ENCODE data around the gene GUCA1A. TPM values are rescaled to one million over a fixed set of nuclear protein-coding genes. Genes with fewer than 3 reads are reported as not detected.

GUCA1A gene
- total RNA-seq, 1 donor from 2014 or later = not detected

DNA sequence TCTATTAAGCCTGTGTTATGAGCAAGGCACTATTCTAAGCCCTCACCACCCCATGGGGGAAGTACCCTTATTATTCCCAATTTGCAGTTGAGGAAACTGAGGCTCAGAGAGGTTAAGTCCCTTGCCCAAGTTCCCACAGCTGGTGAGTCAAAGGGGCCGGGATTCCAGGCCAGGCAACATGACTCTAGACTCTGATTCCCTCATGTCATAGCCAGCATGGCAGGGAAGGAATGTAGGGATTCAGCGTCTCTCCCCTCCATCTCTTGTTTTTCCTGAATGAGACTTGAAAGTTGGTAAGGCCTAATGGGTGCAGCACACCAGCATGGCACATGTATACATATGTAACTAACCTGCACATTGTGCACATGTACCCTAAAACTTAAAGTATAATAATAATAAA lies 37.4 kb upstream of the GUCA1A start:
- Histone ChIP-seq H3K27me3 (no peaks in the 10 kb centered on the region), H3K4me1 (peaks cover 26% of the 10 kb centered on the region), H3K36me3 (no peaks in the 10 kb centered on the region), H3K27ac (no peak overlapping the region), H3K9me3 (no peaks in the 10 kb centered on the region), H3K4me3 (no peak overlapping the region)
- DNase-seq (ENCODE audit: extremely low spot score in 2 of 2) = no peak
- intact Hi-C loops (cut with DNase I) = no loop called here
- no peak for TF ChIP-seq POLR2AphosphoS5 (IDR thresholded peaks at IDR 0.05; ENCODE audit: insufficient read depth in 1 of 2, low read depth in 1 of 2)
- TF ChIP-seq POLR2A (IDR thresholded peaks at IDR 0.05) = no peak
- TF ChIP-seq, protein P1, sequence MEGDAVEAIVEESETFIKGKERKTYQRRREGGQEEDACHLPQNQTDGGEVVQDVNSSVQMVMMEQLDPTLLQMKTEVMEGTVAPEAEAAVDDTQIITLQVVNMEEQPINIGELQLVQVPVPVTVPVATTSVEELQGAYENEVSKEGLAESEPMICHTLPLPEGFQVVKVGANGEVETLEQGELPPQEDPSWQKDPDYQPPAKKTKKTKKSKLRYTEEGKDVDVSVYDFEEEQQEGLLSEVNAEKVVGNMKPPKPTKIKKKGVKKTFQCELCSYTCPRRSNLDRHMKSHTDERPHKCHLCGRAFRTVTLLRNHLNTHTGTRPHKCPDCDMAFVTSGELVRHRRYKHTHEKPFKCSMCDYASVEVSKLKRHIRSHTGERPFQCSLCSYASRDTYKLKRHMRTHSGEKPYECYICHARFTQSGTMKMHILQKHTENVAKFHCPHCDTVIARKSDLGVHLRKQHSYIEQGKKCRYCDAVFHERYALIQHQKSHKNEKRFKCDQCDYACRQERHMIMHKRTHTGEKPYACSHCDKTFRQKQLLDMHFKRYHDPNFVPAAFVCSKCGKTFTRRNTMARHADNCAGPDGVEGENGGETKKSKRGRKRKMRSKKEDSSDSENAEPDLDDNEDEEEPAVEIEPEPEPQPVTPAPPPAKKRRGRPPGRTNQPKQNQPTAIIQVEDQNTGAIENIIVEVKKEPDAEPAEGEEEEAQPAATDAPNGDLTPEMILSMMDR (IDR thresholded peaks at IDR 0.05) = no peak

DNA sequence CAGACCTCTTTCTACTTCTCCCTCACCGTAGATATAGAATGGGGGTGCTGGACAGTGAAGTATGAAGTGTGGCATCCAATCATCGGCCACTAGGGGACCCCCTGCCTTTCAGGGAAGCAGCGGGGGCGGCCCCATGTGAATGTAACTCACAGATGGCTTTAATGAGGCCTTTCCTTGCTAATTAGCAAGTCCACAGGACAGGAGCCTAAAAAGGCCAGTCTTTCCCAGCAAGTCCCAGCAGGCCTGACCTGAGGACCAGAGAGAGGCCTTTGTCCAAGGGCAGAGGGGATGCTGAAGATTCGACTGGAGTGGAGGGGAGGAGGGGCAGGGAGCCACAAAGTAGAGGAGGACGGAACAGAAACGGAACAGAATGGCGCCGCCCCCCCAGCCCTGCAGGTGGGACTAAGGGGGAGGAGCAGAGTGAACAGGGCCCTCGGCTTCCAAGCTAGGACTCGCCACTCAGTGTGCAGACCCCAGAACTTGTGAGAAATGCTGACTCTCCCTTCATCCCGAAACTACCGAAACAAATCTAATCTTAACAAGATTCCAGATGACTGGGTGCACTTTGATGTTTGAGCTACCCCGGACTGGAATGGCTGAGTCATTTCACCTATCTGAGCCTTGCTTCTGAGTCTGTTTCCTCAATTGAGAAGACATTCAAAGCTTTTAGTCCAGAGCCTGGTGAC lies 36.5 kb upstream of the GUCA1A start:
- no peak overlapping the region for H3K27ac ChIP-seq

DNA sequence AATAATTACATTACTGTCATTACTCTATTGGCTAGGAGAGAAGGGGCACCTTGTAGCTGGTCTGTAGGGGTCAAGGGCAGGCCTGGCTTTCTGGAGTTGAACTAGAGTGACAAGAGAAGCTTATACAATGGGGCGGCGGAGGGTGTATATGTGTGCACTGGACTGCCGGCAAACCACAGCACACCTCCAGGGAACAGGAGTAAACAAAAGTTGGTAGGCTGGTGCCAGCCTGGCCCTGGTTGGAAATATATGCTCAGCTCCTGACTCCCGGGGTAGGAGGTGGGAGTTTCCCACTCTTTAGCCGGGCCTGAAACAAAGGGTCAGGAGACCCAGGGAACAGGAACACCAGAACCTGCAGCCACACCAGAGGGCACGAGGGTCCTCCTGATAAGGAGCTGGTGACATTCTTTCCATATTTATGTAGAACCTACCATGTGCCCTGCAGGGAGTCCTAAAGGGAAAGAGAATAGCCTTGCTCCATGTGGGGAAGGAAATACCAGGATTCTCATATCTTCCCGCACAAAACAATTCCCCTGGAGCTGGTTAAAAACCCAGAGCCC lies 35.9 kb upstream of the GUCA1A start:
- no peaks in the 10 kb centered on the region for H3K9me3 ChIP-seq
- intact Hi-C loops (cut with DNase I) = no loop called here
- no peaks in the 10 kb centered on the region for H3K27me3 ChIP-seq
- no peak overlapping the region for H3K4me3 ChIP-seq
- H3K36me3 ChIP-seq = no peaks in the 10 kb centered on the region
- peaks cover 35% of the 10 kb centered on the region for H3K4me1 ChIP-seq
- TF ChIP-seq POLR2AphosphoS5 (IDR thresholded peaks at IDR 0.05; ENCODE audit: insufficient read depth in 1 of 2, low read depth in 1 of 2) (no peak), POLR2A (IDR thresholded peaks at IDR 0.05) (no peak)
- TF ChIP-seq, protein P1 (IDR thresholded peaks at IDR 0.05) = no peak
- H3K27ac ChIP-seq = no peak overlapping the region
- no peak for DNase-seq (ENCODE audit: extremely low spot score in 2 of 2)

More for the DNA sequence above, 36.5 kb upstream of the GUCA1A start:
- TF ChIP-seq, protein P1 (IDR thresholded peaks at IDR 0.05) = no peak
- no peak for TF ChIP-seq POLR2AphosphoS5 (IDR thresholded peaks at IDR 0.05; ENCODE audit: insufficient read depth in 1 of 2, low read depth in 1 of 2)
- TF ChIP-seq POLR2A (IDR thresholded peaks at IDR 0.05) = no peak
- no peak for DNase-seq (ENCODE audit: extremely low spot score in 2 of 2)
- Histone ChIP-seq H3K4me3 (no peak overlapping the region), H3K9me3 (no peaks in the 10 kb centered on the region), H3K4me1 (peaks cover 33% of the 10 kb centered on the region), H3K36me3 (no peaks in the 10 kb centered on the region), H3K27me3 (no peaks in the 10 kb centered on the region)
- intact Hi-C loops (cut with DNase I) = no loop called here

DNA sequence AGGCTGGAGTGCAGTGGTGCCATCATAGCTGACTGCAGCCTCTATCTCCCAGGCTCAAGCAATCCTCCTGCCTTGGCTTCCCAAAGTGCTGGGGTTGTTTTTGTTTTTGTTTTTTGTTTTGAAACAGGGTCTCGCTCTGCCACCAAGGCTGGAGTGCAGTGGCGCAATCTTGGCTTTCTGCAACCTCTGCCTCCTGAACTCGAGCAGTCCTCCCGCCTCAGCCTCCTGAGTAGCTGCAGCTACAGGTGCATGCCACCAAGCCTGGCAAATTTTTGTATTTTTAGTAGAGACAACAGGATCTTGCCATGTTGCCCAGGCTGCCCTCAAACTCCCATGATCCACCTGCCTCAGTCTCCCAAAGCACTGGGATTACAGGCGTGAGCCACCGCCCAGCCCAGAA lies 35.0 kb upstream of the GUCA1A start:
- no peak overlapping the region for H3K4me3 ChIP-seq
- DNase-seq (ENCODE audit: extremely low spot score in 2 of 2) = no peak
- intact Hi-C loops (cut with DNase I) = no loop called here
- H3K4me1 ChIP-seq = peaks cover 41% of the 10 kb centered on the region
- TF ChIP-seq POLR2A (IDR thresholded peaks at IDR 0.05) (no peak), POLR2AphosphoS5 (IDR thresholded peaks at IDR 0.05; ENCODE audit: insufficient read depth in 1 of 2, low read depth in 1 of 2) (no peak)
- TF ChIP-seq, protein P1 (IDR thresholded peaks at IDR 0.05) = no peak
- H3K27me3 ChIP-seq = no peaks in the 10 kb centered on the region
- no peaks in the 10 kb centered on the region for H3K36me3 ChIP-seq
- no peak overlapping the region for H3K27ac ChIP-seq
- no peaks in the 10 kb centered on the region for H3K9me3 ChIP-seq

All from vagina (tissue), 2 donors.